Activated CD8-positive, alpha-beta memory T cell treated with anti-CD3 and anti-CD28 coated beads, Interleukin-2, amount 50 U/mL, for 4 hours (primary cell): ENCODE results near the gene ADIPOR2.

ENCODE experiments used
- DNase-seq: peaks from one replicate; pipeline ENCODE4 v3.0.0-alpha.2; 2020

ADIPOR2 gene

GRCh38 chr12:1800401-1801302 is 109.8 kb downstream of the ADIPOR2 start:
- no peak for DNase-seq

- peak; percentile 12 for DNase-seq
These were observed 110.6 kb downstream of the ADIPOR2 start for GRCh38 chr12:1801303-1801975.

GRCh38 chr12:1803736-1804135 is 112.9 kb downstream of the ADIPOR2 start:
- peak; percentile 9 for DNase-seq

- DNase-seq: peak; percentile 86
These were observed 113.9 kb downstream of the ADIPOR2 start for GRCh38 chr12:1804545-1805332.

- no peak for DNase-seq
These were observed 114.7 kb downstream of the ADIPOR2 start for GRCh38 chr12:1805441-1806081.

GRCh38 chr12:1806301-1807086 is 115.6 kb downstream of the ADIPOR2 start:
- DNase-seq: no peak

- no peak for DNase-seq
These were observed 116.4 kb downstream of the ADIPOR2 start for GRCh38 chr12:1807087-1807860.

GRCh38 chr12:1808036-1808797 is 117.3 kb downstream of the ADIPOR2 start:
- DNase-seq: no peak

GRCh38 chr12:1808798-1809480 is 118.1 kb downstream of the ADIPOR2 start:
- DNase-seq: no peak

GRCh38 chr12:1809591-1810190 is 118.8 kb downstream of the ADIPOR2 start:
- no peak for DNase-seq

- DNase-seq: no peak
These were observed 119.5 kb downstream of the ADIPOR2 start for GRCh38 chr12:1810201-1810930.

GRCh38 chr12:1810931-1811280 is 120.0 kb downstream of the ADIPOR2 start:
- no peak for DNase-seq

GRCh38 chr12:1811281-1811947 is 120.5 kb downstream of the ADIPOR2 start:
- DNase-seq: peak; percentile 46

- no peak for DNase-seq
These were observed 121.0 kb downstream of the ADIPOR2 start for GRCh38 chr12:1811948-1812291.

GRCh38 chr12:1812650-1813302 is 121.9 kb downstream of the ADIPOR2 start:
- DNase-seq: no peak

- no peak for DNase-seq
These were observed 123.4 kb downstream of the ADIPOR2 start for GRCh38 chr12:1814266-1814665.

GRCh38 chr12:1815108-1815507 is 124.2 kb downstream of the ADIPOR2 start:
- no peak for DNase-seq
